ENCODE results near the gene YWHAQ.

YWHAQ gene

GRCh38 chr2:9652267-9652666 is 21.5 kb upstream of the YWHAQ start:
- no peak for DNase-seq (ENCODE audit: low read depth in 2 of 2)
- no peak for TF ChIP-seq CTCF (IDR thresholded peaks at IDR 0.05; ENCODE audit: low read depth, low read length)
- H3K4me3 ChIP-seq (replicated peaks in 1 of 2; ENCODE audit: low read depth in 2 of 2, low read length in 2 of 2), result no peak overlapping the region

- no peak for TF ChIP-seq CTCF (IDR thresholded peaks at IDR 0.05; ENCODE audit: low read depth, low read length)
- DNase-seq (ENCODE audit: low read depth in 2 of 2), result no peak
- no peak overlapping the region for H3K4me3 ChIP-seq (replicated peaks in 1 of 2; ENCODE audit: low read depth in 2 of 2, low read length in 2 of 2)
Measured at GRCh38 chr2:9650119-9650821, 19.5 kb upstream of the YWHAQ start.

DNA sequence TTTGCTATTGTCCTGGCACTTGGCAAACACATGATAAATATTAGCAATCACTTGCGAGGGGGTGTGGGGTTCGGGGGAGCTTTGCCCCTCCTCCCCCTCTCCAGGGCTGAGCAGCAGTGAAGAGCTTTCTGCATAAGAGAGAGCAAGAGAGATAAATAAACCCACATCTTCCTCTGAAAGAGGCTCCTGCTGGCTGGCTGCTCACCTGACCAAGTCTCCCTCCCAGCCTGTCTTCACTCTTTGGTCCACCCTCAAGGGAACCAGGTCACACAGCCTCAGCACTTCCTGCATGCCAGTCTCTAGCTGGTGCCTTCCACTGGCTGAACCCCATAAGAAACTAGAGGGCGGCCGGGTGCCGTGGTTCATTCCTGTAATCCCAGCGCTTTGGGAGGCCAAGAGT is 18.5 kb upstream of the YWHAQ start:
- no peak for DNase-seq (ENCODE audit: low read depth in 2 of 2)
- TF ChIP-seq CTCF (IDR thresholded peaks at IDR 0.05; ENCODE audit: low read depth, low read length), result no peak
- H3K4me3 ChIP-seq (replicated peaks in 1 of 2; ENCODE audit: low read depth in 2 of 2, low read length in 2 of 2), result no peak overlapping the region

GRCh38 chr2:9648821-9649220 is 18.0 kb upstream of the YWHAQ start:
- DNase-seq (ENCODE audit: low read depth in 2 of 2), result no peak
- no peak overlapping the region for H3K4me3 ChIP-seq (replicated peaks in 1 of 2; ENCODE audit: low read depth in 2 of 2, low read length in 2 of 2)
- TF ChIP-seq CTCF (IDR thresholded peaks at IDR 0.05; ENCODE audit: low read depth, low read length), result no peak

- no peak for DNase-seq (ENCODE audit: low read depth in 2 of 2)
- H3K4me3 ChIP-seq (replicated peaks in 1 of 2; ENCODE audit: low read depth in 2 of 2, low read length in 2 of 2), result no peak overlapping the region
- no peak for TF ChIP-seq CTCF (IDR thresholded peaks at IDR 0.05; ENCODE audit: low read depth, low read length)
Measured at GRCh38 chr2:9647884-9648283, 17.1 kb upstream of the YWHAQ start.

DNA sequence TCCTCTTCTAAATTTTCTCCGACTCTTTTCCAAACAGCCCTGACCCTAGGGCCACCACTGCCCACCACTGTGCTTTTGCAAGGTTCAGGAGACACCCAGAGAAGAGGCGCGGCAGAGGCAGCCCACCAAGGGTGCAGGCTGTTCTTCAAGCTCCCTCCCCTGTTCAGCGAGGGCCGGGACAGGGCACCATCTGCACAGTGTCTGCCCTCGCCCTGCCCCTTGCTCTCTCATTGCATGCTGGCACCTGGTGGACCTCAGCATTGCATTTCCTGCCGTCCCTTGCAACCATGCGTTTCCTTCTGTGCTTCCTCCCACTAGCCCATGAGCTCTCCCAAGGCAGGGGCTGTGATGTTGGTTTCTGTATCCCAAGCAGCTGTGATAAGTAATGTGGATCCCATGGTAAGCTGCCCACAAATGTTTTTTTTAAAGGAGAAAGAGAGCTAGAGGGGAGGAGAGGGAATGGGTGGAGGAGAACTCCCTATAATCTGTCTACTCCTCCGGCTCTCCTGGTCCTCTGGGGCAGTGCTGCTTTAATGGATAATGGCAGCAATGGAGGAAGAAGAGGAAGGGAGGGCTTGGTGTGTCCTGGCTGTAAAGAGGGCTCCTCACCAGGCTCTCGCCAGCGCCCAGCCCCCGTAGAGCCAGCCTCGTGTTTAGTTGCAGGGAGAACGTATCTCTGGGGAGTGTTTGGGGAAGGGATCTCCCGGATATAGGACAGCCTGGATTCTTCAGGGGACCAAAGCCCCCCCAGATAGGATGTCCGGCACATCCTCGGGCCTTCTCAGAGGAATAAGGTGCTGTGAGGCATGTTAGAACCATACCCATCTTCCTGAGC is 15.6 kb upstream of the YWHAQ start:
- H3K4me3 ChIP-seq (replicated peaks in 1 of 2; ENCODE audit: low read depth in 2 of 2, low read length in 2 of 2), result no peak overlapping the region
- TF ChIP-seq CTCF (IDR thresholded peaks at IDR 0.05; ENCODE audit: low read depth, low read length), result no peak
- no peak for DNase-seq (ENCODE audit: low read depth in 2 of 2)
